ENCODE results near the gene LOXL1.

GRCh38 chr15:73889053-73889761 is 37.1 kb upstream of the LOXL1 start:
- TF ChIP-seq, protein P1, sequence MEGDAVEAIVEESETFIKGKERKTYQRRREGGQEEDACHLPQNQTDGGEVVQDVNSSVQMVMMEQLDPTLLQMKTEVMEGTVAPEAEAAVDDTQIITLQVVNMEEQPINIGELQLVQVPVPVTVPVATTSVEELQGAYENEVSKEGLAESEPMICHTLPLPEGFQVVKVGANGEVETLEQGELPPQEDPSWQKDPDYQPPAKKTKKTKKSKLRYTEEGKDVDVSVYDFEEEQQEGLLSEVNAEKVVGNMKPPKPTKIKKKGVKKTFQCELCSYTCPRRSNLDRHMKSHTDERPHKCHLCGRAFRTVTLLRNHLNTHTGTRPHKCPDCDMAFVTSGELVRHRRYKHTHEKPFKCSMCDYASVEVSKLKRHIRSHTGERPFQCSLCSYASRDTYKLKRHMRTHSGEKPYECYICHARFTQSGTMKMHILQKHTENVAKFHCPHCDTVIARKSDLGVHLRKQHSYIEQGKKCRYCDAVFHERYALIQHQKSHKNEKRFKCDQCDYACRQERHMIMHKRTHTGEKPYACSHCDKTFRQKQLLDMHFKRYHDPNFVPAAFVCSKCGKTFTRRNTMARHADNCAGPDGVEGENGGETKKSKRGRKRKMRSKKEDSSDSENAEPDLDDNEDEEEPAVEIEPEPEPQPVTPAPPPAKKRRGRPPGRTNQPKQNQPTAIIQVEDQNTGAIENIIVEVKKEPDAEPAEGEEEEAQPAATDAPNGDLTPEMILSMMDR (conservative IDR thresholded peaks at IDR 0.05; ENCODE audit: low read depth, low read length), result no peak
- TF ChIP-seq EZH2 (IDR thresholded peaks at IDR 0.05; ENCODE audit: low read length, unreplicated experiment) (no peak), EZH2phosphoT487 (IDR thresholded peaks at IDR 0.05; ENCODE audit: borderline replicate concordance, low read length) (no peak)

Data from PC-3 (cell line).